ENCODE results near the gene PEMT. TPM values are rescaled to one million over a fixed set of nuclear protein-coding genes. Genes with fewer than 3 reads are reported as not detected.

PEMT gene
- total and polyA plus RNA-seq, 2 donors (not counting 1 experiment from before 2014, with no cell fraction given) = 10.7 to 20.3 TPM

- H3K27ac Mint-ChIP-seq = no peak overlapping the region
- Histone ChIP-seq H3K9me3 (ENCODE audit: control extremely low read depth in 1 of 3, control insufficient read depth in 2 of 3, insufficient read depth in 1 of 3, low read length in 2 of 3) (no peaks in the 10 kb centered on the region), H3K27ac (ENCODE audit: low read length in 2 of 2) (no peak overlapping the region), H4K20me1 (ENCODE audit: control insufficient read depth, insufficient read depth, low read length, poor library complexity, severe bottlenecking) (no peaks in the 10 kb centered on the region), H2AFZ (ENCODE audit: insufficient read depth, low read depth, low read length, poor library complexity, severe bottlenecking) (no peak overlapping the region), H3K4me2 (replicated peaks; ENCODE audit: low read depth, low read length, poor library complexity, severe bottlenecking) (no peak overlapping the region), H3K36me3 (replicated peaks in 1 of 2; ENCODE audit: control extremely low read depth in 1 of 2, control insufficient read depth in 1 of 2, extremely low read depth in 1 of 2, insufficient read depth in 2 of 2, low read length in 1 of 2) (no peaks in the 10 kb centered on the region), H3K4me1 (ENCODE audit: control insufficient read depth in 2 of 2, insufficient read depth in 2 of 2, low read length in 2 of 2) (no peaks in the 10 kb centered on the region), H3K4me3 (ENCODE audit: control extremely low read depth in 1 of 5, extremely low read depth in 1 of 5, insufficient read depth in 1 of 5, low read depth in 2 of 5, low read length in 4 of 5) (no peak overlapping the region), H3K9ac (ENCODE audit: low read length) (no peak overlapping the region), H3K27me3 (replicated peaks in 1 of 4; ENCODE audit: control extremely low read depth in 1 of 4, control insufficient read depth in 3 of 4, insufficient read depth in 4 of 4, low read length in 3 of 4) (no peaks in the 10 kb centered on the region), H3K79me2 (ENCODE audit: control insufficient read depth, insufficient read depth, low read length) (no peaks in the 10 kb centered on the region)
- ChIA-PET CTCF (no interaction called here), POLR2A (no interaction called here)
- no peak for DNase-seq
- TF ChIP-seq EZH2 (IDR thresholded peaks at IDR 0.05; ENCODE audit: borderline replicate concordance, insufficient read depth, low read depth, low read length, poor library complexity, severe bottlenecking) (no peak), CTCF (IDR thresholded peaks at IDR 0.05) (no peak)
- no peaks in the 10 kb centered on the region for H3K9me3 Mint-ChIP-seq (ENCODE audit: insufficient read depth)
- intact Hi-C loops (cut with micrococcal nuclease) = no loop called here
- WGBS (ENCODE audit: insufficient coverage) = 91% methylated on average over 7 of the region's 8 CpGs
- H3K4me3 Mint-ChIP-seq = no peak overlapping the region
- no peaks in the 10 kb centered on the region for H3K27me3 Mint-ChIP-seq
- H3K4me1 Mint-ChIP-seq = no peaks in the 10 kb centered on the region
- ATAC-seq (ENCODE audit: low read depth) = no peak
Observed at GRCh38 chr17:17555906-17556305, 35.6 kb downstream of the PEMT start.

DNA sequence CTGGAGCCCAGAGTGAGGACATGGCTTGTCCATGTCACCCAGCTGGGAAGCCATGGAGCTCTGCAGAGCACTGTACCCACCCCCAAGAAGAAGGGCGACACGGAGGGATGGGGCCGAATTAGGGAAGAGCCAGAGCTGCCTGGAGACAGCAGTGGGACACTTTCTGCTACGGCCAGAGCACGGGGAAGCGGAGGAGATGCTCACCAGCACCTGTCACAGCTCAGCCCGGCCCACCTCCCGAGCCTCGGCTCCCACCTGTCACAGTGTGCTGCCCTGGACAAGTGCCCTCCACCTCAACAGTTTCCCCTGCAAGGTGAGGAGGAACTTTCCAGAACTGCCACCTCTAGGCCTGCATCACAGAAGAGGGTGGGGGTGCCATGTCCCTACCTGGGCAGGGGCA is 36.4 kb downstream of the PEMT start:
- Histone ChIP-seq H2AFZ (ENCODE audit: insufficient read depth, low read depth, low read length, poor library complexity, severe bottlenecking) (no peak overlapping the region), H3K27ac (ENCODE audit: low read length in 2 of 2) (no peak overlapping the region), H3K79me2 (ENCODE audit: control insufficient read depth, insufficient read depth, low read length) (no peaks in the 10 kb centered on the region), H3K4me2 (replicated peaks; ENCODE audit: low read depth, low read length, poor library complexity, severe bottlenecking) (no peak overlapping the region), H4K20me1 (ENCODE audit: control insufficient read depth, insufficient read depth, low read length, poor library complexity, severe bottlenecking) (no peaks in the 10 kb centered on the region), H3K9me3 (ENCODE audit: control extremely low read depth in 1 of 3, control insufficient read depth in 2 of 3, insufficient read depth in 1 of 3, low read length in 2 of 3) (no peaks in the 10 kb centered on the region), H3K4me1 (ENCODE audit: control insufficient read depth in 2 of 2, insufficient read depth in 2 of 2, low read length in 2 of 2) (no peaks in the 10 kb centered on the region), H3K27me3 (replicated peaks in 1 of 4; ENCODE audit: control extremely low read depth in 1 of 4, control insufficient read depth in 3 of 4, insufficient read depth in 4 of 4, low read length in 3 of 4) (no peaks in the 10 kb centered on the region), H3K4me3 (ENCODE audit: control extremely low read depth in 1 of 5, extremely low read depth in 1 of 5, insufficient read depth in 1 of 5, low read depth in 2 of 5, low read length in 4 of 5) (no peak overlapping the region), H3K9ac (ENCODE audit: low read length) (no peak overlapping the region), H3K36me3 (replicated peaks in 1 of 2; ENCODE audit: control extremely low read depth in 1 of 2, control insufficient read depth in 1 of 2, extremely low read depth in 1 of 2, insufficient read depth in 2 of 2, low read length in 1 of 2) (no peaks in the 10 kb centered on the region)
- TF ChIP-seq EZH2 (IDR thresholded peaks at IDR 0.05; ENCODE audit: borderline replicate concordance, insufficient read depth, low read depth, low read length, poor library complexity, severe bottlenecking) (no peak), CTCF (IDR thresholded peaks at IDR 0.05) (no peak)
- H3K27me3 Mint-ChIP-seq = no peaks in the 10 kb centered on the region
- H3K27ac Mint-ChIP-seq = no peak overlapping the region
- H3K4me3 Mint-ChIP-seq = no peak overlapping the region
- H3K4me1 Mint-ChIP-seq = no peaks in the 10 kb centered on the region
- no peaks in the 10 kb centered on the region for H3K9me3 Mint-ChIP-seq (ENCODE audit: insufficient read depth)
- intact Hi-C loops (cut with micrococcal nuclease) = no loop called here
- DNase-seq = no peak
- CTCF ChIA-PET = no interaction called here
- 93% methylated on average over 9 of the region's 9 CpGs for WGBS (ENCODE audit: insufficient coverage)
- ATAC-seq (ENCODE audit: low read depth) = no peak
- POLR2A ChIA-PET = no interaction called here
